Central memory CD4-positive, alpha-beta T cell (primary cell): ENCODE results near the gene TCF15.

Source experiments
- DNase-seq: peaks from one replicate; pipeline ENCODE4 v3.0.0; 2022

Gene TCF15

GRCh38 chr20:641516-641875, 31.4 kb upstream of the TCF15 start:
- DNase-seq = no peak

DNA sequence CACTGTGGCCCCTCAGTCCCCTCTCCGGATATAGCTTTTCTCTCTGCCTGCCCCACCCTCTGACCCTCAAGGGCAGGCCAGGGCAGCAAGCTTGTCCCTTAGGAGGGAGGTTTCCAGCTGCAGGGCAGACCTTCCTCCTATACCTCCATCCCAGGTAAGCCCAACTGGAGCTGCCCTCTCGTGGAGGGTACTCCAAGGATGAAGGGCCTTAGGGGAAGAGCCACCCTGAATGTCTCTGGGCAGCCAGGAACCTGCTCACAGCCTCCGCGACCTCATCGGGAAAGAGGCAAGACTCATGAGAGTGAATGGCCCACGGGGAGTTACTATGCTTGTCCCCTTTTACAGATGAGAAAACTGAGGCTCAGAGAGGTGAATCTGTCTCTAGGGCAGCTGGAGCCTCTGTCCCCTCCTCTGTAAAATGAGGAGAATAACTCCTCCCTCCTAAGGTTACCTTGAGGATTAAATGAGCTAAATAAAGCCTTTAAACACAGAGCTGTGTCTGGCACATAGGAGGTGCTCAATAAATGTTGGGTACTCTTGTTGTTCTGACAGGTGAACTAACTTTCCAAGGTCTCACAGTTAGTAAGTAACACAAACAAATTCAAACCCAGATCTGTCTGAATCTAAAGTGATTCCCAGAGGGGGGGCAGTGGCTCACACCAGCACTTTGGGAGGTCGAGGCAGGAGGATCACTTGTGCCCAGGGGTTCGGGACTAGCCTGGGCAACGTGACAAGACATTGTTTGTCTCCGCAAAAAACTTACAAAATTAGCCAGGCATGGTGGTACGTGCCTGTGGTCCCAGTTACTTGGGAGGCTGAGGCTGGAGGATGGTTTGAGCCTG, 30.8 kb upstream of the TCF15 start:
- DNase-seq = no peak

DNA sequence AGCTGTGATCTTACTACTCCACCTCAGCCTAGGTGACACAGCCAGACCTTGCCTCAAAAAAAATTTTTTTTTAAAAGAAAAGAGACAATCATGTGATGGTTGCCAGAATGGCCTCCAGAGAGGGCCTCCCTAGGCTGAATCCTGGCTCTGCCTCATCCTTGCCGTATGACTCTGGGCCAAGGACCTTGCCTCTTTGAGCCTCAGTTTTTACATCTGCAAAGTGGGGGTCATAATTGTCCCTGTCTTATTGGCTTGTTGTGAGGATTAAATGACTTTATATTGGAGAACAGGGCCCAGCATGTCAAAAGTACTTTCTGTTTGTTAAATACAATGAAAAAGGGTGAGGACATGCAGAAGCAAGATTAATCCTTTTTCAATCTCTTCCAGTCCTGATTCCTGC, 28.5 kb upstream of the TCF15 start:
- DNase-seq = no peak

- DNase-seq = no peak
These were observed 27.4 kb upstream of the TCF15 start for GRCh38 chr20:637559-637958.

GRCh38 chr20:635893-636338, 25.8 kb upstream of the TCF15 start:
- DNase-seq = no peak

DNA sequence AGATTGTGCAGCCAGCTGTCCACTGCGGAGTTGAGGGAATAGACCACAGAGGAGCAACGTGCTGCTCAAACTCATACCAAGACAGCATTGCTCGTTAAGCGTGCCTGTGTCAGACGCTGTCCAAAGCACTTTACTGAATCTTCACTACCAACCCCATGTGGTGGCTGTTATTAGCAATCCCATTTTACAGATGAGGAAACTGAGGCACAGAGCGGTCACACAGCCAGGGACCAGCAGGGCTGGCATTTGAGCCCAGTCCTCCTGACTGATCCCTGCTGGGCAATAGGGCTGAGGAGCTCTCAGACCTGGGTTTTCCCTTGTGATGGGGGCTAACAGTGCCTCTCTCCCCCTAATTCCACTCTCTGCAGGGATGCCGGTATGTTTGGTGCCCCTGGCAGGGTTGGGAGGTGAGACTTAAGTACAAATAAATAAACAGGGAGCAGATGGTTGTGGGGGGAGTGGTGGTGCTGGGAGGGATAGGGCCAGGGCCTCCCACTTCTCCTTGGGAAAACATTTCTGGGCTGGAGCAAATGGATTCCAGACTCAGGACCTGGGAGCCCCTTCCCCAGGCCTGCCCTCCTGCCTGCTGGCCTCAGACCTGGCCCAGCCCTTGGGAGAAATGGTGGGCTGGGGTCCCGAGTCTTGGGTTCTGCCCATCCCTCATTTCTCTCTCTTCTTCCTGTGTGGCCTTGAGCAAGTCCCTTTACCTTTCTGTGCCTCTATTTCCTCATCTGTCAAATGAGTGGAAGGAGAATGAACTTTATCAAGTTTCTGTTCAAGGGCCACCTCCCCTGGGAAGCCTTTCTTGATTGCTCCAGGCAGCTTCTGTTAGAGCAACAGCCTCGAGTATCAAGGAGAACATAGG, 25.2 kb upstream of the TCF15 start:
- no peak for DNase-seq

- no peak for DNase-seq
These were observed 24.2 kb upstream of the TCF15 start for GRCh38 chr20:634148-634925.

- DNase-seq = no peak
These were observed 21.0 kb upstream of the TCF15 start for GRCh38 chr20:631101-631500.

DNA sequence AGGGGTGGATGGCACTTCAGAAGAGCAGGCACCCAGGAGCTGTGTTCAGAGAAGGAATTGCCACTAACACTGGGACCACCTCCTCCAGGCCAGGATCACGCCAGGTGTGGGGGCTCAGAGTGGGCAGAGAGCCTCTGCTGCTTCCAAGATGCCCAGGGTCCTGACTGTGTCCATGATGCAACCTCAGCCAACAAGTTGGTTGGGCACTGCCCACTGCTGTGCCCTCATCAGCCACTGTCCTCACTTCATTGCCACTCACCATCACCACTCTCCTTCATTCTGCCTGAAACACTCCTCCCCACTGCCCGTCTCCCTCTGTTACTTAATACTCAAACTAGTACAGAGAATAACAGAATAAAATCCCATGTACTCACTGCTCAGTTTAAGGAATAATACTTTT, 16.5 kb upstream of the TCF15 start:
- DNase-seq = no peak

- no peak for DNase-seq
These were observed 15.3 kb upstream of the TCF15 start for GRCh38 chr20:625360-625932.

- no peak for DNase-seq
These were observed 13.6 kb upstream of the TCF15 start for GRCh38 chr20:623704-624103.

DNA sequence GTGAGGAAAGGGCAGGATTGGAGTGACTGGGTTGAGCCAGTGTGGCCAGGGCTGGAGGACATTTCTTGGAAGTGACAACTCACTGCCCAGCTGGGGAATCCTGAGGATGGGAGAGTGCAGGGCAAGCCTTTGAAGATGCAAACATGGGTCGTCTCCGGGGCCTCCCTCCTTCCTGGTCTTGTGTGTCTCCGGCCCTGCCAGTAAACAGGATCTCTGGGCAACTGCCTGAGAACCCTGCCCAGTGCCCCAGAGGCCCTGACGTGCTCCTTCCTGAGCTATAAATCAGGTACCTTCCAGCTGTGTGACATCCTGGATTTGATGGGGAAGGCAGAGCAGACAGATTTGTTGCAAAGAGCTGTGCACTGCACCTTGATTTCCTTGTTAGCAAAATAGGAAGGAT, 12.9 kb upstream of the TCF15 start:
- no peak for DNase-seq

DNA sequence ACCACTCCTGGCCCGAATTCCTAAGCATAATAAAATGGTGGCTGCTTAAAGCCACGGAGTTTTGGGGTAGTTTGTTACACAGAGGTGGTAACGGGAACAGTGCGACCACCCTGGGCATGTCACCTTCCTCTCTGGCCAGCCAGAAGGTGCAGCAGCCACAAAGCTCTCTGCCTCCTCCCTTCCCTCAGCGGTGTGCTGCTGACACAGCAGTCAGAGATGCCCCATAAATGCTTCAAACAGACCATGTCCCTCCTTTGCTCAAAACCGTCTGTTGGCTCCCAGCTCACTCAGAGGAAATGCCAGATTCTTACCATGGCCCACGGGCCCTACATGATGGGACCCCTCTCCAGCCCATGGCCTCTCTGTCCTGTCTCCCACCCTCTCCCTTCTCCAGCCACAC, 12.1 kb upstream of the TCF15 start:
- DNase-seq = no peak

GRCh38 chr20:621125-621756, 11.1 kb upstream of the TCF15 start:
- no peak for DNase-seq

GRCh38 chr20:620246-620645, 10.1 kb upstream of the TCF15 start:
- DNase-seq = no peak

DNA sequence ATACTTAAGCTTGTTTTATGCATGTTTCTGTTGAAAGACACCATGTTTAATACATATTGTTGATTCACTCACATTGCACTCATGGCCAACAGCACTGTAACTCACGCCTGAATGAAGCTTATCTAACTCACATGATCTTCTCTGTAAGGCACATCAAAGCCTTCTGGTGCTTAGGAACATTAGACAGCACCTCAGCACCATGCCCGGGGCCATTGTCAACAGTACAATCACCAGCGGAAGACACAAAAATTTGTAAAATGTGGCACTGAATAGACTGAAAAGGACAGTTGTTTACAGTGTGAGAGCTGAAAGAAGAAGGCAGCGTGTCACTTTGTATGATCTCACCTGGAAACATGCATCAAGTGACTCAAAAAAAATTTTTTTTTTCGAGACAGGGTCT, 8.9 kb upstream of the TCF15 start:
- no peak for DNase-seq

DNA sequence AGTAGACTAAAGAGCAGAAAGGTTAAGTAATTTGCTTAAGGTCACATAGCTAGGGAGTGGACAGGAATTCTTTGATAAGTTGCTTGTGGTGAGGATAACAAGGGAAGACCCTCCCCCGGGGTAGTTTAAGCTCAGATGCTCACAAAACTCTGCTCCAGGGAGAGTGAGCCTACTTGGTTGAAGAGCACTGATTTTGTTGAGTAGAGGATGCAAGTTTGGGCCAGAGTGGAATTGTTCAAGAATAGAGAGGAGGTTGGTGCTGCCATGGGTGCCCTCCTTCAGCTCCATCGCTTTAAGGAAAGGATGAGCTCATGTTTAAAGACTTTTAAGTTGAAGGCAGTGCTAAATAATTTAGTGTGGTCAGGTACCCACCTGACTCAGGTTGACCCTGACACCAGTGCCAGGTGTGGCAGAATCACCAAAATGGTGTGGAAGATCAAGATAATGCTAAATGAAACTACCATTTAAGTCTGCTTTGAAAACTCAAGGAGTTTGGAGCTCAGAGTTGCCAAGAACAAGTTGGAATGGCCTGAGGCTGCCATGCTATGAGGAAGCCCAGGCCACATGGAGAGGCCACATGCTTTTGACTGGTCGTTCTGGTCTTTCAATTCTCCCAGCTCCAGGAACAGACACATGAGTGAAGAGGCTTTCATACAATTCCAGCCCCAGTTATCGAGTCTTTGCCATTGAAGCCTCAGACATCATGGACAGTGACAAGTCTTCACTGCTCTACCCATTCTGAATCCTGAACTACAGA, 8.0 kb upstream of the TCF15 start:
- no peak for DNase-seq

- DNase-seq = no peak
These were observed 5.4 kb upstream of the TCF15 start for GRCh38 chr20:615514-615913.

DNA sequence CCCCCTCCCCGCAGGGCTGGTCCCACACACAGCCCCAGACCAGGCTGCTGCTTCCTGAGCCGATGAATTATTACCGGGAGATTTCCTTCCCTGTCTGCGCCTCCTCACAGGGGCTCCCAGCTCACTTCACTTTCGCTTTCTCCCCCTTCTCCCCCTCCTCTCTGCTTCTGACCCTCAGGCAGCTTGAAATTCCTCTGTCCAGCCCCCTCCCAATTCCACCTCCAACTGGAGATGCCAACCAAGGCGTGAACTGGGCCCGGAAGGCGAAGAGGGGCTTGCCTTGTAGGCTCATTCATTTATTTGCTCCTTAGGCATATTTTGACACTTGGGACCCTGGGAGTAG, 1.7 kb upstream of the TCF15 start:
- no peak for DNase-seq

GRCh38 chr20:611047-611842, 1.1 kb upstream of the TCF15 start:
- DNase-seq = no peak
